IMR-90 (cell line): ENCODE data around the gene TMEM271. TPM values are rescaled to one million over a fixed set of nuclear protein-coding genes. Genes with fewer than 3 reads are reported as not detected.

Experiments
- ATAC-seq: fragments of 200-7000 bp; cut with Tn5 transposase; 2 replicates; pipeline ENCODE4 v1.9.1; 2020; ENCODE audit warnings: low read depth, mild to moderate bottlenecking, moderate library complexity
- BruUV-seq: library from RNA; stranded (reverse); fragments of 400-500 nt; replicated peaks from 2 replicates; lab custom pipeline; 2021; lab: Mats Ljungman, UMichigan
- CTCF ChIA-PET: fragments of 300-600 bp; formaldehyde crosslinking; extraction: SDS; loops from one replicate; lab custom pipeline; 2021; ENCODE audit warnings: antibody characterized with exemption; lab: Yijun Ruan, JAX
- POLR2A ChIA-PET: fragments of 300-600 bp; sonication (Branson Sonifier 250); formaldehyde crosslinking; loops from one replicate; lab custom pipeline; 2022; ENCODE audit warnings: antibody characterized with exemption; ENCODE audit not compliant: unreplicated experiment; lab: Charles Lee
- DNase-seq: peaks from one replicate; pipeline ENCODE4 v3.0.0; 2013
- H2AFZ ChIP-seq: replicated peaks from 2 replicates; pipeline ENCODE3; 2013; ENCODE audit warnings: low read length, mild to moderate bottlenecking; ENCODE audit not compliant: poor library complexity
- H2AK5ac ChIP-seq: 2 replicates; pipeline ENCODE4 v1.6.1; 2013; ENCODE audit warnings: low read depth, low read length, inconsistent platforms
- H2AK9ac ChIP-seq: replicated peaks from 2 replicates; pipeline ENCODE3; 2013; ENCODE audit warnings: mild to moderate bottlenecking, low read depth, low read length, moderate library complexity; ENCODE audit not compliant: poor library complexity
- H2BK120ac ChIP-seq: 2 replicates; pipeline ENCODE4 v1.6.1; 2013; ENCODE audit warnings: low read depth, low read length, inconsistent platforms
- H2BK15ac ChIP-seq: 3 replicates; pipeline ENCODE4 v1.6.1; 2013; ENCODE audit warnings: low read depth, low read length, inconsistent platforms
- H2BK20ac ChIP-seq: 2 replicates; pipeline ENCODE4 v1.6.1; 2013; ENCODE audit warnings: low read depth, mild to moderate bottlenecking, inconsistent platforms, low read length, moderate library complexity
- H2BK5ac ChIP-seq: 2 replicates; pipeline ENCODE4 v1.6.1; 2013; ENCODE audit warnings: mild to moderate bottlenecking, low read depth, low read length, inconsistent platforms; ENCODE audit not compliant: poor library complexity, severe bottlenecking
- H3K14ac ChIP-seq: replicated peaks from 2 replicates; pipeline ENCODE4 v1.6.1; 2013; ENCODE audit warnings: low read depth, low read length, inconsistent platforms
- H3K18ac ChIP-seq: 2 replicates; pipeline ENCODE4 v1.6.1; 2013; ENCODE audit warnings: low read depth, low read length, control low read depth
- H3K23ac ChIP-seq: 2 replicates; pipeline ENCODE4 v1.6.1; 2013; ENCODE audit warnings: low read depth, low read length, inconsistent platforms
- H3K27ac ChIP-seq: 2 replicates; pipeline ENCODE4 v1.5.1; 2013; ENCODE audit warnings: mild to moderate bottlenecking, control low read depth, low read length; ENCODE audit not compliant: insufficient read depth
- H3K27me3 ChIP-seq: 2 replicates; pipeline ENCODE4 v1.6.1; 2013; ENCODE audit warnings: low read length; ENCODE audit not compliant: control insufficient read depth, insufficient read depth
- H3K36me3 ChIP-seq: 2 replicates; pipeline ENCODE4 v1.6.1; 2013; ENCODE audit warnings: low read length, mixed read lengths; ENCODE audit not compliant: control insufficient read depth, insufficient read depth
- H3K4ac ChIP-seq: 2 replicates; pipeline ENCODE4 v1.6.1; 2013; ENCODE audit warnings: low read depth, low read length, inconsistent platforms
- H3K4me1 ChIP-seq: 2 replicates; pipeline ENCODE4 v1.6.1; 2013; ENCODE audit warnings: low read length, mixed read lengths; ENCODE audit not compliant: control insufficient read depth, insufficient read depth
- H3K4me2 ChIP-seq: 2 replicates; pipeline ENCODE4 v1.6.1; 2013; ENCODE audit warnings: low read depth, mild to moderate bottlenecking, control low read depth, low read length, moderate library complexity
- H3K4me3 ChIP-seq: 2 replicates; pipeline ENCODE4 v1.5.1; 2013; ENCODE audit warnings: low read depth, mild to moderate bottlenecking, control low read depth, low read length, moderate library complexity; ENCODE audit not compliant: insufficient read depth
- H3K56ac ChIP-seq: 2 replicates; pipeline ENCODE4 v1.6.1; 2013; ENCODE audit warnings: low read length, inconsistent platforms; ENCODE audit not compliant: insufficient read depth; ENCODE audit errors: extremely low read depth
- H3K79me1 ChIP-seq, 2 experiments: 2 replicates each; pipeline ENCODE4 v1.6.1; 2013; ENCODE audit warnings: low read length in 2 of 2, inconsistent platforms in 1 of 2, low read depth in 1 of 2
- H3K9ac ChIP-seq: 2 replicates; pipeline ENCODE4 v1.6.1; 2013; ENCODE audit warnings: low read depth, low read length, control low read depth
- H3K9me1 ChIP-seq: 2 replicates; pipeline ENCODE4 v1.6.1; 2013; ENCODE audit warnings: low read length, inconsistent platforms; ENCODE audit not compliant: insufficient read depth
- H3K9me3 ChIP-seq: 2 replicates; pipeline ENCODE4 v1.6.1; 2013; ENCODE audit warnings: low read length; ENCODE audit not compliant: control insufficient read depth, insufficient read depth
- H4K20me1 ChIP-seq: 2 replicates; pipeline ENCODE4 v1.6.1; 2013; ENCODE audit warnings: low read length, inconsistent platforms; ENCODE audit not compliant: insufficient read depth
- H4K5ac ChIP-seq: 2 replicates; pipeline ENCODE4 v1.6.1; 2013; ENCODE audit warnings: mild to moderate bottlenecking, low read depth, low read length, control low read depth
- H4K8ac ChIP-seq, 2 experiments: 2 replicates each; pipeline ENCODE4 v1.6.1; 2013; ENCODE audit warnings: low read depth in 2 of 2, low read length in 2 of 2, control low read depth in 1 of 2, inconsistent platforms in 1 of 2
- H4K91ac ChIP-seq: 2 replicates; pipeline ENCODE4 v1.6.1; 2013; ENCODE audit warnings: low read depth, low read length, inconsistent platforms; ENCODE audit not compliant: insufficient read depth
- BHLHE40 ChIP-seq: fragments of 150-350 bp; IDR thresholded peaks from 2 replicates; pipeline ENCODE4 v1.6.1; 2016; ENCODE audit warnings: mild to moderate bottlenecking, low read depth, low read length
- FOS ChIP-seq: fragments of 150-350 bp; IDR thresholded peaks from 2 replicates; pipeline ENCODE4 v1.6.1; 2016; ENCODE audit warnings: low read depth, low read length
- POLR2A ChIP-seq: IDR thresholded peaks from 2 replicates; pipeline ENCODE4 v1.6.1; 2012; ENCODE audit warnings: mild to moderate bottlenecking, low read depth, low read length
- RCOR1 ChIP-seq: IDR thresholded peaks from 2 replicates; pipeline ENCODE4 v1.6.1; 2012; ENCODE audit warnings: mild to moderate bottlenecking, low read length, improper control_type of control experiment; ENCODE audit not compliant: insufficient replicate concordance
- RFX5 ChIP-seq: IDR thresholded peaks from 2 replicates; pipeline ENCODE4 v1.8.0; 2012; ENCODE audit warnings: low read depth, mild to moderate bottlenecking, low read length, moderate library complexity
- SMC3 ChIP-seq: fragments of 150-350 bp; IDR thresholded peaks from 2 replicates; pipeline ENCODE4 v1.6.1; 2016; ENCODE audit warnings: low read depth, mild to moderate bottlenecking, antibody characterized with exemption, low read length, moderate library complexity
- WGBS, 2 experiments: methylation state at CpG; one replicate each; pipeline versions ENCODE4 v1.1.5 to v1.1.7; 2013; ENCODE audit warnings: missing lambda C conversion rate in 2 of 2; ENCODE audit not compliant: insufficient read length in 1 of 2; ENCODE audit errors: extremely low coverage in 2 of 2; 5-methylcytosine and 5-hydroxymethylcytosine counted together
- dilution Hi-C: fragments of 300-500 bp; cut with HindIII; formaldehyde crosslinking; loops from one replicate; pipeline ENCODE4 v1.14.3; 2018; ENCODE audit warnings: low sequenced_read_pairs; ENCODE audit not compliant: unreplicated experiment
- in situ Hi-C: fragments of 300-500 bp; cut with MboI; formaldehyde crosslinking; loops from 3 replicates; pipeline ENCODE4 v1.14.3; 2019; ENCODE audit warnings: low sequenced_read_pairs, inconsistent platforms, mixed read lengths
- intact Hi-C: fragments of 100-400 bp; cut with micrococcal nuclease; formaldehyde crosslinking; loops from 2 replicates; pipeline ENCODE4 v1.10.0; 2022
- polyA plus RNA-seq, 3 experiments: library from polyadenylated mRNA; depleted of rRNA; stranded (reverse); fragments of >200 nt; gene quantifications; 2 replicates each; pipeline ENCODE4 v1.2.3, GENCODE V29; 2012; ENCODE audit warnings: low replicate concordance in 1 of 3
- total RNA-seq: library from RNA; depleted of rRNA; stranded (reverse); fragments of >200 nt; gene quantifications from 2 replicates; pipeline ENCODE4 v1.2.3, GENCODE V29; 2012
- TF ChIP-seq, protein P1 (sequence below): conservative IDR thresholded peaks from 2 replicates; pipeline ENCODE4 v1.5.1; 2012; ENCODE audit warnings: mild to moderate bottlenecking, low read depth, low read length, improper control_type of control experiment

TMEM271 gene
- total and polyA plus RNA-seq, 2 of the 4 experiments (the other 2 are of a cell fraction), result not detected

- Histone ChIP-seq H4K91ac (no peak overlapping the region), H2AK9ac (no peak overlapping the region), H2BK5ac (no peak overlapping the region), H3K27me3 (0 out of 2 replicates have a peak, but pooled peaks cover 2% of the 10 kb centered on the region), H3K4me1 (no peaks in the 10 kb centered on the region), H2BK120ac (no peak overlapping the region), H2AK5ac (no peak overlapping the region), H3K56ac (no peak overlapping the region), H3K23ac (no peak overlapping the region), H3K79me1 (no peaks in the 10 kb centered on the region), H4K20me1 (no peaks in the 10 kb centered on the region), H2BK20ac (no peak overlapping the region), H2BK15ac (no peak overlapping the region), H2AFZ (no peak overlapping the region), H3K9me1 (no peaks in the 10 kb centered on the region), H4K5ac (no peak overlapping the region), H3K18ac (no peak overlapping the region), H3K4ac (no peak overlapping the region), H3K27ac (no peak overlapping the region), H3K14ac (no peak overlapping the region), H3K9me3 (no peaks in the 10 kb centered on the region), H4K8ac (no peak overlapping the region), H3K4me2 (no peak overlapping the region), H3K36me3 (no peaks in the 10 kb centered on the region), H3K4me3 (no peak overlapping the region), H3K9ac (no peak overlapping the region)
- POLR2A ChIA-PET, result no interaction called here
- DNase-seq (no peak), ATAC-seq (no peak)
- no TSS peak for BruUV-seq
- 54% methylated on average over 15 of the region's 22 CpGs; no CpG with 5 or more reads in 1 of the 2 experiments for WGBS, 2 experiments
- TF ChIP-seq RFX5, result no peak
- TF ChIP-seq, protein P1, sequence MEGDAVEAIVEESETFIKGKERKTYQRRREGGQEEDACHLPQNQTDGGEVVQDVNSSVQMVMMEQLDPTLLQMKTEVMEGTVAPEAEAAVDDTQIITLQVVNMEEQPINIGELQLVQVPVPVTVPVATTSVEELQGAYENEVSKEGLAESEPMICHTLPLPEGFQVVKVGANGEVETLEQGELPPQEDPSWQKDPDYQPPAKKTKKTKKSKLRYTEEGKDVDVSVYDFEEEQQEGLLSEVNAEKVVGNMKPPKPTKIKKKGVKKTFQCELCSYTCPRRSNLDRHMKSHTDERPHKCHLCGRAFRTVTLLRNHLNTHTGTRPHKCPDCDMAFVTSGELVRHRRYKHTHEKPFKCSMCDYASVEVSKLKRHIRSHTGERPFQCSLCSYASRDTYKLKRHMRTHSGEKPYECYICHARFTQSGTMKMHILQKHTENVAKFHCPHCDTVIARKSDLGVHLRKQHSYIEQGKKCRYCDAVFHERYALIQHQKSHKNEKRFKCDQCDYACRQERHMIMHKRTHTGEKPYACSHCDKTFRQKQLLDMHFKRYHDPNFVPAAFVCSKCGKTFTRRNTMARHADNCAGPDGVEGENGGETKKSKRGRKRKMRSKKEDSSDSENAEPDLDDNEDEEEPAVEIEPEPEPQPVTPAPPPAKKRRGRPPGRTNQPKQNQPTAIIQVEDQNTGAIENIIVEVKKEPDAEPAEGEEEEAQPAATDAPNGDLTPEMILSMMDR, result no peak
- TF ChIP-seq RCOR1, result no peak
- TF ChIP-seq FOS, result no peak
- TF ChIP-seq BHLHE40, result no peak
- no peak for TF ChIP-seq POLR2A
- no peak for TF ChIP-seq SMC3
- in situ Hi-C loops (no loop called here), dilution Hi-C loops (no loop called here), intact Hi-C loops (no loop called here)
- CTCF ChIA-PET, result no interaction called here
Measured at GRCh38 chr4:612052-612748, 36.1 kb upstream of the TMEM271 start.
